ENCODE data around the gene UBE2I. TPM values are rescaled to one million over a fixed set of nuclear protein-coding genes. Genes with fewer than 3 reads are reported as not detected.

Gene UBE2I
- total and polyA plus RNA-seq, 2 of the 4 experiments (the other 2 are of a cell fraction): 30.8 to 140 TPM

DNA sequence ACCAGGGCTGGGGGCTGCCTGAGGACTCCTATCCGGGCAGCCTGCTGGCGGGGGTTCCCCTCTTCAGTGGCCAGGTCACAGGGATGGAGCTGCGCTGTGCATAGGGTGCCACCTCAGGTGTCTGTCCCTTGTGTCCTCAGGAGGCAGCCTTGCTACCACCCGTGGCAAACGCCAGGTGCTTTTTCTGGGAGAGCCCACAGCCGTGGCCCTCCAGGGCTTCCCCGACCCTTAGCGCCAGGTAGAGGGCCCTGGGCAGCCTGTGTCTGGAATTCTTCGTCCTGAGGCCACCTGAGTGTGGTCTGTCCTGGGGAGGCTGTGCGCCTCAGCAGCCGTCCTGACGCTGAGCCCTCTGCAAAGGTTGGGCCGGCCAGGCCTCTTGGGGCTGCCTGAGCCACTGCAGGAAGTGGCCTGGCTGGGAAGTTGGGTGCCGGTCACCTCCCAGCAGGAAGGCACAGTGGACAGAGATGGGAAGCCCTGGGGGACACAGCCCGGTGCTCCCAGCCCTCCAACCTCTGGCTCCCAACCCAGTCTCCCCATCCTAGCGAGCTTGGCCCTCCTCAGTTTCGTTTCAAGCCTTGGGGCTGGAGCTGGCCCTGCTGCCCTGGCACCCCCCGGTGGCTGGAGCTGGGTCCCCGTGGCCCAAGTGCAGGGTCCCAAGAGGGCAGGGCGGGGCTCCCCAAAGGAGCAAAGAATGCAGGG is 16.4 kb downstream of the UBE2I start:
- Histone ChIP-seq H3K14ac (replicated peaks; ENCODE audit: low read depth, low read length) (no peak overlapping the region), H3K9me3 (ENCODE audit: control insufficient read depth, insufficient read depth, low read length) (peaks cover 3% of the 10 kb centered on the region; the same call in 1 of the 2 replicates), H4K91ac (ENCODE audit: insufficient read depth, low read depth, low read length) (no peak overlapping the region), H4K20me1 (ENCODE audit: insufficient read depth, low read length) (peaks cover 30% of the 10 kb centered on the region), H3K4me1 (ENCODE audit: control insufficient read depth, insufficient read depth, low read length) (no peaks in the 10 kb centered on the region), H3K9me1 (ENCODE audit: insufficient read depth, low read length) (no peaks in the 10 kb centered on the region), H2AK5ac (ENCODE audit: low read depth, low read length) (no peak overlapping the region), H3K4ac (ENCODE audit: low read depth, low read length) (no peak overlapping the region), H2BK20ac (ENCODE audit: low read depth, low read length) (no peak overlapping the region), H4K8ac (ENCODE audit: low read depth in 2 of 2, low read length in 2 of 2) (no peak overlapping the region), H2BK120ac (ENCODE audit: low read depth, low read length) (no peak overlapping the region), H2BK15ac (ENCODE audit: low read depth, low read length) (no peak overlapping the region), H3K79me1 (ENCODE audit: low read depth in 1 of 2, low read length in 2 of 2) (peaks cover 0 to 10% of the 10 kb centered on the region in 2 experiments; a peak in 1 of 4 replicates), H3K27ac (ENCODE audit: insufficient read depth, low read length) (no peak overlapping the region), H3K4me3 (ENCODE audit: insufficient read depth, low read depth, low read length) (no peak overlapping the region), H2BK5ac (ENCODE audit: low read depth, low read length, poor library complexity, severe bottlenecking) (no peak overlapping the region), H3K56ac (ENCODE audit: extremely low read depth, insufficient read depth, low read length) (no peak overlapping the region), H3K4me2 (ENCODE audit: low read depth, low read length) (no peak overlapping the region), H3K27me3 (ENCODE audit: control insufficient read depth, insufficient read depth, low read length) (no peaks in the 10 kb centered on the region), H4K5ac (ENCODE audit: low read depth, low read length) (no peak overlapping the region), H3K36me3 (ENCODE audit: control insufficient read depth, insufficient read depth, low read length) (peaks cover 38% of the 10 kb centered on the region), H3K23ac (ENCODE audit: low read depth, low read length) (no peak overlapping the region), H2AFZ (replicated peaks; ENCODE audit: low read length, poor library complexity) (no peak overlapping the region), H3K9ac (ENCODE audit: low read depth, low read length) (no peak overlapping the region), H2AK9ac (replicated peaks; ENCODE audit: low read depth, low read length, poor library complexity) (no peak overlapping the region), H3K18ac (ENCODE audit: low read depth, low read length) (no peak overlapping the region)
- no TSS peak for BruUV-seq (replicated peaks)
- peak; percentile 7; the same call in 1 of the 2 replicates for ATAC-seq (ENCODE audit: low read depth)
- ChIA-PET POLR2A (ENCODE audit: unreplicated experiment) (no interaction called here), CTCF (no interaction called here)
- TF ChIP-seq, protein P1, sequence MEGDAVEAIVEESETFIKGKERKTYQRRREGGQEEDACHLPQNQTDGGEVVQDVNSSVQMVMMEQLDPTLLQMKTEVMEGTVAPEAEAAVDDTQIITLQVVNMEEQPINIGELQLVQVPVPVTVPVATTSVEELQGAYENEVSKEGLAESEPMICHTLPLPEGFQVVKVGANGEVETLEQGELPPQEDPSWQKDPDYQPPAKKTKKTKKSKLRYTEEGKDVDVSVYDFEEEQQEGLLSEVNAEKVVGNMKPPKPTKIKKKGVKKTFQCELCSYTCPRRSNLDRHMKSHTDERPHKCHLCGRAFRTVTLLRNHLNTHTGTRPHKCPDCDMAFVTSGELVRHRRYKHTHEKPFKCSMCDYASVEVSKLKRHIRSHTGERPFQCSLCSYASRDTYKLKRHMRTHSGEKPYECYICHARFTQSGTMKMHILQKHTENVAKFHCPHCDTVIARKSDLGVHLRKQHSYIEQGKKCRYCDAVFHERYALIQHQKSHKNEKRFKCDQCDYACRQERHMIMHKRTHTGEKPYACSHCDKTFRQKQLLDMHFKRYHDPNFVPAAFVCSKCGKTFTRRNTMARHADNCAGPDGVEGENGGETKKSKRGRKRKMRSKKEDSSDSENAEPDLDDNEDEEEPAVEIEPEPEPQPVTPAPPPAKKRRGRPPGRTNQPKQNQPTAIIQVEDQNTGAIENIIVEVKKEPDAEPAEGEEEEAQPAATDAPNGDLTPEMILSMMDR (conservative IDR thresholded peaks at IDR 0.05; ENCODE audit: low read depth, low read length): no peak
- TF ChIP-seq RAD21 (IDR thresholded peaks at IDR 0.05; ENCODE audit: low read length): no peak
- no peak for TF ChIP-seq CEBPB (IDR thresholded peaks at IDR 0.05; ENCODE audit: low read depth, low read length)
- TF ChIP-seq BHLHE40 (IDR thresholded peaks at IDR 0.05; ENCODE audit: low read depth, low read length): no peak
- TF ChIP-seq, protein P2, sequence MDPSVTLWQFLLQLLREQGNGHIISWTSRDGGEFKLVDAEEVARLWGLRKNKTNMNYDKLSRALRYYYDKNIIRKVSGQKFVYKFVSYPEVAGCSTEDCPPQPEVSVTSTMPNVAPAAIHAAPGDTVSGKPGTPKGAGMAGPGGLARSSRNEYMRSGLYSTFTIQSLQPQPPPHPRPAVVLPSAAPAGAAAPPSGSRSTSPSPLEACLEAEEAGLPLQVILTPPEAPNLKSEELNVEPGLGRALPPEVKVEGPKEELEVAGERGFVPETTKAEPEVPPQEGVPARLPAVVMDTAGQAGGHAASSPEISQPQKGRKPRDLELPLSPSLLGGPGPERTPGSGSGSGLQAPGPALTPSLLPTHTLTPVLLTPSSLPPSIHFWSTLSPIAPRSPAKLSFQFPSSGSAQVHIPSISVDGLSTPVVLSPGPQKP (IDR thresholded peaks at IDR 0.05; ENCODE audit: borderline replicate concordance, low read depth, low read length): no peak
- no peak for TF ChIP-seq NFE2L2 (IDR thresholded peaks at IDR 0.05; ENCODE audit: low read depth, low read length)
- TF ChIP-seq FOS (IDR thresholded peaks at IDR 0.05; ENCODE audit: low read depth, low read length): no peak
- TF ChIP-seq RFX5 (IDR thresholded peaks at IDR 0.05; ENCODE audit: low read depth, low read length): no peak
- TF ChIP-seq SMC3 (IDR thresholded peaks at IDR 0.05; ENCODE audit: low read depth, low read length): no peak
- TF ChIP-seq RCOR1 (IDR thresholded peaks at IDR 0.05; ENCODE audit: insufficient replicate concordance, low read length): no peak
- TF ChIP-seq MXI1 (IDR thresholded peaks at IDR 0.05; ENCODE audit: borderline replicate concordance, low read depth, low read length): no peak
- no peak for TF ChIP-seq POLR2A (IDR thresholded peaks at IDR 0.05; ENCODE audit: low read depth, low read length)
- TF ChIP-seq CHD1 (IDR thresholded peaks at IDR 0.05; ENCODE audit: low read depth, low read length): no peak
- TF ChIP-seq, protein P3, sequence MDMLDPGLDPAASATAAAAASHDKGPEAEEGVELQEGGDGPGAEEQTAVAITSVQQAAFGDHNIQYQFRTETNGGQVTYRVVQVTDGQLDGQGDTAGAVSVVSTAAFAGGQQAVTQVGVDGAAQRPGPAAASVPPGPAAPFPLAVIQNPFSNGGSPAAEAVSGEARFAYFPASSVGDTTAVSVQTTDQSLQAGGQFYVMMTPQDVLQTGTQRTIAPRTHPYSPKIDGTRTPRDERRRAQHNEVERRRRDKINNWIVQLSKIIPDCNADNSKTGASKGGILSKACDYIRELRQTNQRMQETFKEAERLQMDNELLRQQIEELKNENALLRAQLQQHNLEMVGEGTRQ (IDR thresholded peaks at IDR 0.05; ENCODE audit: low read depth, low read length): no peak
- TF ChIP-seq MAFK (IDR thresholded peaks at IDR 0.05; ENCODE audit: low read depth, low read length): no peak
- TF ChIP-seq MAZ (IDR thresholded peaks at IDR 0.05; ENCODE audit: borderline replicate concordance, low read depth, low read length): no peak
- in situ Hi-C loops (cut with MboI; ENCODE audit: low sequenced_read_pairs) (no loop called here), dilution Hi-C loops (cut with HindIII; ENCODE audit: low sequenced_read_pairs, unreplicated experiment) (no loop called here), intact Hi-C loops (cut with micrococcal nuclease) (no loop called here)
- 85% methylated on average over 11 of the region's 20 CpGs; no CpG with 5 or more reads in 1 of the 2 experiments for WGBS, 2 experiments (ENCODE audit: extremely low coverage in 2 of 2, insufficient read length in 1 of 2)
- DNase-seq: no peak
